ENCODE data around the gene FANCG.
A peak's percentile ranks its signal among the peaks of the same experiment; 100 is the strongest.

Gene FANCG

GRCh38 chr9:35079426-35080341 is at the start of gene FANCG:
Gene FANCG, minus strand, starts transcription at chr9:35079942. Its CDS starts 418 bp downstream, at chr9:35079524.
- intact Hi-C loops (cut with DNase I; ENCODE audit: low total_unique reads), result no loop called here
- peaks cover 0 to 11% (median 0%) of the 10 kb centered on the region in 3 donors for H3K36me3 ChIP-seq
- H3K4me1 ChIP-seq, result peaks cover 0 to 18% (median 12%) of the 10 kb centered on the region in 4 donors
- H3K27me3 ChIP-seq, result no peaks in the 10 kb centered on the region
- TF ChIP-seq CTCF (IDR thresholded peaks at IDR 0.05), result no peak
- peak within 1 kb of the TSS; percentile 58 to 68 for H3K4me3 ChIP-seq
- H3K9me3 ChIP-seq, result no peaks in the 10 kb centered on the region
- DNase-seq, result peak; percentile 89 to 94
- peak within 1 kb of the TSS; percentile 61 to 78 for H3K27ac ChIP-seq

- H3K27ac ChIP-seq, result peak overlapping the region; percentile 97 to 100
- H3K36me3 ChIP-seq, result no peaks in the 10 kb centered on the region
- peak; percentile 93 to 96 for TF ChIP-seq CTCF (IDR thresholded peaks at IDR 0.05)
- peak; percentile 95 to 96 for DNase-seq
- peak overlapping the region; percentile 59 to 64 for H3K4me3 ChIP-seq
- peaks cover 4 to 46% (median 38%) of the 10 kb centered on the region in 4 donors for H3K4me1 ChIP-seq
- no peaks in the 10 kb centered on the region for H3K27me3 ChIP-seq
- intact Hi-C loops (cut with DNase I; ENCODE audit: low total_unique reads), result loop anchor here (2.0 to 5.0 kb wide), 3 partner anchors 142 to 445 kb away; a partner anchor contains a TSS
- no peaks in the 10 kb centered on the region for H3K9me3 ChIP-seq
Measured at GRCh38 chr9:35116898-35117551, 37.3 kb upstream of the FANCG start.

GRCh38 chr9:35116539-35116897 is 36.8 kb upstream of the FANCG start:
- no peaks in the 10 kb centered on the region for H3K9me3 ChIP-seq
- peak overlapping the region; percentile 97 to 100 for H3K27ac ChIP-seq
- H3K27me3 ChIP-seq, result no peaks in the 10 kb centered on the region
- no peaks in the 10 kb centered on the region for H3K36me3 ChIP-seq
- no peak for TF ChIP-seq CTCF (IDR thresholded peaks at IDR 0.05)
- intact Hi-C loops (cut with DNase I; ENCODE audit: low total_unique reads), result loop anchor here (2.0 to 5.0 kb wide), 3 partner anchors 142 to 446 kb away; a partner anchor contains a TSS
- peaks cover 4 to 50% (median 41%) of the 10 kb centered on the region in 4 donors for H3K4me1 ChIP-seq
- no peak for DNase-seq
- H3K4me3 ChIP-seq, result peak overlapping the region; percentile 59 to 64

- intact Hi-C loops (cut with DNase I; ENCODE audit: low total_unique reads), result loop anchor here (2.0 to 5.0 kb wide), 3 partner anchors 143 to 446 kb away; a partner anchor contains a TSS
- DNase-seq, result peak; percentile 99
- no peaks in the 10 kb centered on the region for H3K27me3 ChIP-seq
- H3K36me3 ChIP-seq, result no peaks in the 10 kb centered on the region
- no peaks in the 10 kb centered on the region for H3K9me3 ChIP-seq
- peaks cover 4 to 51% (median 42%) of the 10 kb centered on the region in 4 donors for H3K4me1 ChIP-seq
- peak within 1 kb of the TSS; percentile 97 to 100 for H3K27ac ChIP-seq
- no peak for TF ChIP-seq CTCF (IDR thresholded peaks at IDR 0.05)
- peak within 1 kb of the TSS; percentile 59 to 64 for H3K4me3 ChIP-seq
Measured at GRCh38 chr9:35115680-35116538, 36.2 kb upstream of the FANCG start, which contains the start of gene ATOSB. Gene ATOSB, minus strand, starts transcription at chr9:35115862. Its CDS starts 7,588 bp downstream, at chr9:35108274.

Data from tibial artery (tissue), 4 donors.